Measurements from ENCODE around the gene STXBP5L. TPM values are rescaled to one million over a fixed set of nuclear protein-coding genes. Genes with fewer than 3 reads are reported as not detected.

The STXBP5L gene
- polyA plus RNA-seq, 1 of the 3 experiments (the other 2 are of a cell fraction), result 0.03 TPM

DNA sequence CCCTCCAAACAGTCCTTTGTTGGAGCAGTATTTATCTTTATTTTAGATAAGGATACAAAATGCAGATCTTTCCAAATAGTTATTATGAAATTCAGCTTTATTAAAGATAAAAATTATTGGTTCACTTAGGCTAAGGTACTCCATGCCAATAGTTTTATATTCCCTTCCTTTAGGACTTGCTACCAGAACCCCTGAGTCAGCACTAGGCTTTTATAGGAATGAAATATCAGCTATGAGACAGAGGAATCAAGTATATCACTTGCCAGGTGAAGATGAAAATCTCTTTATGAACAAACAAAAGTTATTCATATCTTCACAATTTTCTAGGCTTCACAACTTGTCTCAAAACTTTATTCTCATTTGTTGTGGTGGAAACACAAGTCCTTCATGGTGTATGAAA lies 416.3 kb downstream of the STXBP5L start:
- no peaks in the 10 kb centered on the region for H3K9me2 ChIP-seq
- no peak overlapping the region for H2AFZ ChIP-seq (ENCODE audit: low read depth)
- H3K4me3 ChIP-seq (ENCODE audit: low read depth in 2 of 2, low read length in 1 of 2), result no peak overlapping the region
- TF ChIP-seq RAD21 (IDR thresholded peaks at IDR 0.05; ENCODE audit: low read length) (no peak), SMC3 (IDR thresholded peaks at IDR 0.05; ENCODE audit: low read depth, low read length) (no peak), NRF1 (IDR thresholded peaks at IDR 0.05; ENCODE audit: low read depth, low read length) (no peak), RFX5 (IDR thresholded peaks at IDR 0.05; ENCODE audit: low read length) (no peak), POLR2AphosphoS5 (IDR thresholded peaks at IDR 0.05; ENCODE audit: low read depth, low read length) (no peak), EP300 (IDR thresholded peaks at IDR 0.05; ENCODE audit: borderline replicate concordance in 1 of 2, low read depth in 1 of 2, low read length in 1 of 2) (no peak), MEF2A (IDR thresholded peaks at IDR 0.05; ENCODE audit: borderline replicate concordance, low read depth) (no peak)
- TF ChIP-seq, protein P1, sequence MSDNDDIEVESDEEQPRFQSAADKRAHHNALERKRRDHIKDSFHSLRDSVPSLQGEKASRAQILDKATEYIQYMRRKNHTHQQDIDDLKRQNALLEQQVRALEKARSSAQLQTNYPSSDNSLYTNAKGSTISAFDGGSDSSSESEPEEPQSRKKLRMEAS (IDR thresholded peaks at IDR 0.05; ENCODE audit: low read depth), result no peak
- TF ChIP-seq, protein P2, sequence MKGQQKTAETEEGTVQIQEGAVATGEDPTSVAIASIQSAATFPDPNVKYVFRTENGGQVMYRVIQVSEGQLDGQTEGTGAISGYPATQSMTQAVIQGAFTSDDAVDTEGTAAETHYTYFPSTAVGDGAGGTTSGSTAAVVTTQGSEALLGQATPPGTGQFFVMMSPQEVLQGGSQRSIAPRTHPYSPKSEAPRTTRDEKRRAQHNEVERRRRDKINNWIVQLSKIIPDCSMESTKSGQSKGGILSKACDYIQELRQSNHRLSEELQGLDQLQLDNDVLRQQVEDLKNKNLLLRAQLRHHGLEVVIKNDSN (IDR thresholded peaks at IDR 0.05; ENCODE audit: borderline replicate concordance, low read depth), result no peak
- H3F3A ChIP-seq (replicated peaks; ENCODE audit: insufficient read depth), result no peaks in the 10 kb centered on the region
- H3K79me2 ChIP-seq (ENCODE audit: insufficient read depth), result no peaks in the 10 kb centered on the region
- no peaks in the 10 kb centered on the region for H3K9me3 ChIP-seq
- POLR2A ChIA-PET, result no interaction called here
- no peaks in the 10 kb centered on the region for H3K27me3 ChIP-seq (ENCODE audit: insufficient read depth)
- H3K4me2 ChIP-seq, result no peak overlapping the region
- H3K36me3 ChIP-seq (replicated peaks in 1 of 2; ENCODE audit: control insufficient read depth in 1 of 2, insufficient read depth in 2 of 2, low read length in 1 of 2), result no peaks in the 10 kb centered on the region
- no peak overlapping the region for H3K9ac ChIP-seq
- no peak overlapping the region for H3K27ac ChIP-seq (ENCODE audit: low read depth in 2 of 2, low read length in 1 of 2)
- no peaks in the 10 kb centered on the region for H3K4me1 ChIP-seq (ENCODE audit: control insufficient read depth in 1 of 2, insufficient read depth in 2 of 2, low read depth in 1 of 2, low read length in 1 of 2)
- no peaks in the 10 kb centered on the region for H4K20me1 ChIP-seq (ENCODE audit: insufficient read depth)
- CTCF ChIA-PET, result no interaction called here
- DNase-seq, result no peak

DNA sequence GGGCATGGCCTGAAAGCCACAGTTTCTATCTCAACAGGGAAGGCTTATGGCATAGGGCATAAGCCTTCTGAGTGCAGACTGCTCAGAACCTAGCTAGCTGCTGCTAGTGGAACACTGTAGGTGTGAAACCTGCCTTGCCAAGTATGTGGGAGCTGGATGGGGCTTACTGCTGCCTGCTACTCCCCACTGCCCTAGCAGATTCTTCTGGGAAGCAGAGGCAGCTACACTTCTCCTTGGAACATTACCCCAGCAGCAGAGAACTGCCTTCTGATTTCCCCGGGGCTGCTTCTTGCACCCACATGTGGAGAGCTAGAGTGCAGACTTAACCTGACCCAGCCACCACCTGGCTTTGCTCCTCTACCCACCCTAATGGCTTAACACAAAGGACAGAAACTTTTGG lies 422.1 kb downstream of the STXBP5L start:
- no peak for DNase-seq
- ChIA-PET CTCF (no interaction called here), POLR2A (no interaction called here)
- H3K36me3 ChIP-seq (replicated peaks in 1 of 2; ENCODE audit: control insufficient read depth in 1 of 2, insufficient read depth in 2 of 2, low read length in 1 of 2), result no peaks in the 10 kb centered on the region
- H3K4me2 ChIP-seq, result no peak overlapping the region
- no peaks in the 10 kb centered on the region for H3K27me3 ChIP-seq (ENCODE audit: insufficient read depth)
- no peak overlapping the region for H3K9ac ChIP-seq
- H2AFZ ChIP-seq (ENCODE audit: low read depth), result no peak overlapping the region
- H3K9me3 ChIP-seq, result no peaks in the 10 kb centered on the region
- 0 out of 2 replicates have a peak, but pooled peaks cover 2% of the 10 kb centered on the region for H3K9me2 ChIP-seq
- H3K79me2 ChIP-seq (ENCODE audit: insufficient read depth), result no peaks in the 10 kb centered on the region
- no peaks in the 10 kb centered on the region for H3K4me1 ChIP-seq (ENCODE audit: control insufficient read depth in 1 of 2, insufficient read depth in 2 of 2, low read depth in 1 of 2, low read length in 1 of 2)
- H3K4me3 ChIP-seq (ENCODE audit: low read depth in 2 of 2, low read length in 1 of 2), result no peak overlapping the region
- no CpG with 5 or more reads among the region's 1 CpG for WGBS (ENCODE audit: low lambda C conversion rate)
- H3K27ac ChIP-seq (ENCODE audit: low read depth in 2 of 2, low read length in 1 of 2), result no peak overlapping the region
- H3F3A ChIP-seq (replicated peaks; ENCODE audit: insufficient read depth), result no peaks in the 10 kb centered on the region
- no peaks in the 10 kb centered on the region for H4K20me1 ChIP-seq (ENCODE audit: insufficient read depth)
- TF ChIP-seq, protein P3, sequence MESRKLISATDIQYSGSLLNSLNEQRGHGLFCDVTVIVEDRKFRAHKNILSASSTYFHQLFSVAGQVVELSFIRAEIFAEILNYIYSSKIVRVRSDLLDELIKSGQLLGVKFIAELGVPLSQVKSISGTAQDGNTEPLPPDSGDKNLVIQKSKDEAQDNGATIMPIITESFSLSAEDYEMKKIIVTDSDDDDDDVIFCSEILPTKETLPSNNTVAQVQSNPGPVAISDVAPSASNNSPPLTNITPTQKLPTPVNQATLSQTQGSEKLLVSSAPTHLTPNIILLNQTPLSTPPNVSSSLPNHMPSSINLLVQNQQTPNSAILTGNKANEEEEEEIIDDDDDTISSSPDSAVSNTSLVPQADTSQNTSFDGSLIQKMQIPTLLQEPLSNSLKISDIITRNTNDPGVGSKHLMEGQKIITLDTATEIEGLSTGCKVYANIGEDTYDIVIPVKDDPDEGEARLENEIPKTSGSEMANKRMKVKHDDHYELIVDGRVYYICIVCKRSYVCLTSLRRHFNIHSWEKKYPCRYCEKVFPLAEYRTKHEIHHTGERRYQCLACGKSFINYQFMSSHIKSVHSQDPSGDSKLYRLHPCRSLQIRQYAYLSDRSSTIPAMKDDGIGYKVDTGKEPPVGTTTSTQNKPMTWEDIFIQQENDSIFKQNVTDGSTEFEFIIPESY (IDR thresholded peaks at IDR 0.05; ENCODE audit: borderline replicate concordance, low read depth), result no peak
- TF ChIP-seq MXI1 (IDR thresholded peaks at IDR 0.05; ENCODE audit: low read depth, low read length) (no peak), FOSL2 (IDR thresholded peaks at IDR 0.05; ENCODE audit: borderline replicate concordance, low read depth) (no peak), NFIC (IDR thresholded peaks at IDR 0.05; ENCODE audit: borderline replicate concordance) (no peak), PBX3 (IDR thresholded peaks at IDR 0.05) (no peak), MEF2A (IDR thresholded peaks at IDR 0.05; ENCODE audit: borderline replicate concordance, low read depth) (no peak), EZH2phosphoT487 (IDR thresholded peaks at IDR 0.05; ENCODE audit: borderline replicate concordance, low read depth) (no peak), FOXJ3 (CRISPR knock-in tag; IDR thresholded peaks at IDR 0.05) (no peak), FOXM1 (IDR thresholded peaks at IDR 0.05; ENCODE audit: low read depth) (no peak), POLR2AphosphoS5 (IDR thresholded peaks at IDR 0.05; ENCODE audit: low read depth, low read length) (no peak), EP300 (IDR thresholded peaks at IDR 0.05; ENCODE audit: borderline replicate concordance in 1 of 2, low read depth in 1 of 2, low read length in 1 of 2) (no peak), NRF1 (IDR thresholded peaks at IDR 0.05; ENCODE audit: low read depth, low read length) (no peak), SIN3A (IDR thresholded peaks at IDR 0.05; ENCODE audit: borderline replicate concordance, low read depth, low read length) (no peak), GABPA (IDR thresholded peaks at IDR 0.05; ENCODE audit: low read depth) (no peak), RCOR1 (IDR thresholded peaks at IDR 0.05; ENCODE audit: low read length) (no peak), TAF1 (IDR thresholded peaks at IDR 0.05; ENCODE audit: borderline replicate concordance, low read depth, low read length) (no peak), GATA2 (CRISPR knock-in tag; IDR thresholded peaks at IDR 0.05) (no peak)
- TF ChIP-seq, protein P2 (IDR thresholded peaks at IDR 0.05; ENCODE audit: borderline replicate concordance, low read depth), result no peak
- TF ChIP-seq, protein P4, sequence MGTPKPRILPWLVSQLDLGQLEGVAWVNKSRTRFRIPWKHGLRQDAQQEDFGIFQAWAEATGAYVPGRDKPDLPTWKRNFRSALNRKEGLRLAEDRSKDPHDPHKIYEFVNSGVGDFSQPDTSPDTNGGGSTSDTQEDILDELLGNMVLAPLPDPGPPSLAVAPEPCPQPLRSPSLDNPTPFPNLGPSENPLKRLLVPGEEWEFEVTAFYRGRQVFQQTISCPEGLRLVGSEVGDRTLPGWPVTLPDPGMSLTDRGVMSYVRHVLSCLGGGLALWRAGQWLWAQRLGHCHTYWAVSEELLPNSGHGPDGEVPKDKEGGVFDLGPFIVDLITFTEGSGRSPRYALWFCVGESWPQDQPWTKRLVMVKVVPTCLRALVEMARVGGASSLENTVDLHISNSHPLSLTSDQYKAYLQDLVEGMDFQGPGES (IDR thresholded peaks at IDR 0.05; ENCODE audit: low read depth, low read length), result no peak
